Thyroid gland (tissue), 4 donors: ENCODE data around the gene HCN1. TPM values are rescaled to one million over a fixed set of nuclear protein-coding genes. Genes with fewer than 3 reads are reported as not detected.
"Not testable (repeated sequence)": the region's sequence is repeated elsewhere in the genome, so short reads cannot be mapped to it uniquely, and the experiment has no call there.

Source experiments
- DNase-seq, 2 donors: peaks; one replicate each; pipeline ENCODE4 v3.0.0-alpha.2; 2019
- H3K27ac ChIP-seq, 3 donors: fragments of 200-600 bp; sonication (generic); 1 replicate in 2 of 3; 2 replicates in 1 of 3; pipeline ENCODE4 v1.5.1; 2016 to 2019; ENCODE audit warnings: mild to moderate bottlenecking in 1 of 3, moderate library complexity in 1 of 3
- H3K27me3 ChIP-seq: fragments of 200-600 bp; sonication (generic); one replicate; pipeline ENCODE4 v1.5.1; 2019
- H3K36me3 ChIP-seq, 2 donors: fragments of 200-600 bp; sonication (generic); one replicate each; pipeline ENCODE4 v1.5.1; 2016 to 2019
- H3K4me1 ChIP-seq, 2 donors: fragments of 200-600 bp; sonication (generic); one replicate each; pipeline ENCODE4 v1.5.1; 2017 to 2019
- H3K4me3 ChIP-seq, 3 donors: fragments of 200-600 bp; sonication (generic); replicated peaks in 1 of 3; 1 replicate in 2 of 3; 2 replicates in 1 of 3; pipeline ENCODE4 v1.5.1; 2016; ENCODE audit warnings: mild to moderate bottlenecking in 1 of 3
- H3K9me3 ChIP-seq: fragments of 200-600 bp; sonication (generic); one replicate; pipeline ENCODE4 v1.5.1; 2017
- POLR2A ChIP-seq, 2 donors: fragments of 450-650 bp; IDR thresholded peaks; one replicate each; pipeline ENCODE4 v1.6.1; 2017; ENCODE audit warnings: antibody characterized with exemption in 2 of 2, mild to moderate bottlenecking in 2 of 2, moderate library complexity in 1 of 2
- WGBS, 2 donors: methylation state at CpG; one replicate each; pipeline ENCODE4 v1.1.5; 2017; 5-methylcytosine and 5-hydroxymethylcytosine counted together
- intact Hi-C: fragments of 100-400 bp; cut with DNase I; formaldehyde crosslinking; loops from one replicate; pipeline ENCODE4 v1.15.1; 2023
- total RNA-seq, 4 donors: library from RNA; depleted of rRNA; stranded (reverse); fragments of >200 nt; gene quantifications; one replicate each; pipeline ENCODE4 v1.2.3, GENCODE V29; 2016
- TF ChIP-seq, protein P1 (sequence below), 6 experiments: fragments of 200-600 bp in 3 of 6; fragments of 450-650 bp in 3 of 6; sonication (generic) in 3 of 6; IDR thresholded peaks; one replicate each; pipeline ENCODE4 v1.5.1; 2016 to 2019; ENCODE audit warnings: antibody characterized with exemption in 6 of 6, mild to moderate bottlenecking in 2 of 6, inconsistent platforms in 1 of 6, moderate library complexity in 1 of 6

The HCN1 gene
- total RNA-seq, 4 donors from 2014 or later: 0.17 to 0.40 (median 0.26) TPM

DNA sequence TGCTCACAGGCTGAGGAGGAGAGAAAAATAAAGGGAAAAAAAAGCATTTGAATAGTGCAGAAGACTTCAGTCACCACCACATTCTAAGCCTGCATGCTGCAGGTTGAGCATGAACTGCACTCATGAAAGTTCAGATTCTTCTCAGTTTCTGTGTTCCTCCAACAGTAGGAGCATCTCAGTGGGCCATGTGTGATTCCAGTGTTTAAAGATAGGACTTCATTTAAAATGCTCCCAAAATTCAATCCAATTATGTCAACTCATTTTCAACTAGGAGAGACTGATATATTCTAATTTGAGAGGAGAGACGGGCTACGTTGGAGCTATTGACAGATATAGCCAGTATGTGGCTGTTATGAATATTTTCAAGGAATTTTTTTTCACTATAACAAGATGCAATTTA is 186.8 kb downstream of the HCN1 start:
- no peaks in the 10 kb centered on the region for H3K4me1 ChIP-seq
- intact Hi-C loops: no loop called here
- no peaks in the 10 kb centered on the region for H3K27me3 ChIP-seq
- DNase-seq: no peak
- H3K9me3 ChIP-seq: no peaks in the 10 kb centered on the region
- no peak overlapping the region for H3K27ac ChIP-seq
- H3K4me3 ChIP-seq: no peak overlapping the region
- 94 to 96% methylated on average over 2 of the region's 2 CpGs for WGBS, 2 donors
- TF ChIP-seq POLR2A (IDR thresholded peaks at IDR 0.05): no peak
- TF ChIP-seq, protein P1, sequence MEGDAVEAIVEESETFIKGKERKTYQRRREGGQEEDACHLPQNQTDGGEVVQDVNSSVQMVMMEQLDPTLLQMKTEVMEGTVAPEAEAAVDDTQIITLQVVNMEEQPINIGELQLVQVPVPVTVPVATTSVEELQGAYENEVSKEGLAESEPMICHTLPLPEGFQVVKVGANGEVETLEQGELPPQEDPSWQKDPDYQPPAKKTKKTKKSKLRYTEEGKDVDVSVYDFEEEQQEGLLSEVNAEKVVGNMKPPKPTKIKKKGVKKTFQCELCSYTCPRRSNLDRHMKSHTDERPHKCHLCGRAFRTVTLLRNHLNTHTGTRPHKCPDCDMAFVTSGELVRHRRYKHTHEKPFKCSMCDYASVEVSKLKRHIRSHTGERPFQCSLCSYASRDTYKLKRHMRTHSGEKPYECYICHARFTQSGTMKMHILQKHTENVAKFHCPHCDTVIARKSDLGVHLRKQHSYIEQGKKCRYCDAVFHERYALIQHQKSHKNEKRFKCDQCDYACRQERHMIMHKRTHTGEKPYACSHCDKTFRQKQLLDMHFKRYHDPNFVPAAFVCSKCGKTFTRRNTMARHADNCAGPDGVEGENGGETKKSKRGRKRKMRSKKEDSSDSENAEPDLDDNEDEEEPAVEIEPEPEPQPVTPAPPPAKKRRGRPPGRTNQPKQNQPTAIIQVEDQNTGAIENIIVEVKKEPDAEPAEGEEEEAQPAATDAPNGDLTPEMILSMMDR (IDR thresholded peaks at IDR 0.05): no peak
- no peaks in the 10 kb centered on the region for H3K36me3 ChIP-seq

DNA sequence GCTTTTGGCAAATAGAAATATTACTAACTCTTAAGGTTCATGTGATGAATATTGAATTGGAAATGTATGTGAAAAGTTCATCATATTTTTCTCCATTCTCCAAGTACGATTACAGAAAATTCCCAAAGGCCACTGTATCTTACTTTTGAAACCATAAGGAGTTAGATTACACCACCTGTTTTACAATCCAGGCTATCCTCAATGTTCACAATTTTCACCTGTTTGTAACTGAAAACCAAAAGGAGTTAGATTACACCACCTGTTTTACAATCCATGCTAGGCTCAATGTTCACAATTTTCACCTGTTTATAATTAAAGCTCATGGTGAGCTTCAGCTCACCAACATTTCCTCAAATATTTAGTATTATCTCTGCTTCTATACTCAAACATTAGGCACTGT is 188.0 kb downstream of the HCN1 start:
- Histone ChIP-seq H3K4me1 (no peaks in the 10 kb centered on the region), H3K27ac (no peak overlapping the region), H3K36me3 (no peaks in the 10 kb centered on the region), H3K27me3 (no peaks in the 10 kb centered on the region), H3K4me3 (no peak overlapping the region), H3K9me3 (no peaks in the 10 kb centered on the region)
- WGBS, 2 donors: 84 to 85% methylated on average over 1 of the region's 1 CpG
- DNase-seq: no peak
- intact Hi-C loops: no loop called here
- TF ChIP-seq, protein P1 (IDR thresholded peaks at IDR 0.05): no peak
- no peak for TF ChIP-seq POLR2A (IDR thresholded peaks at IDR 0.05)

DNA sequence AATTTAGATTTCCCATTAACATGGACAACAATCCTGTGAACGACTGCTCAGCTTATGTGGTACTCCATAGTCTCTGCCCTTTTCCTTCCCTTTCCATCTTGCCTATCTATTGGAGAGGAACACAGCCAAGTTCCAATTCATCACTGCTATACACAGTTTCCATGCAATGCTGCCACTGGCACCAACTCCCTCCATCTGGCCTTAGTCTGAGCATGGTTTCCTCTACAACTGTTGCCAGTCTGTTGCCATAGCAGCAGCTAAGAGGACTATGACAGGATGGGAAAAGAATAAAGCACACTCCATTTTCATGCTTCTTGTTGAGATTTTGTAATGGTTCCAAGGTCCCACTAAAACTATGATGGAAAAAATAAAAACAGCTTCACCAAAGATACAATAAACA is 189.0 kb downstream of the HCN1 start:
- Histone ChIP-seq H3K27ac (no peak overlapping the region), H3K4me1 (no peaks in the 10 kb centered on the region), H3K27me3 (no peaks in the 10 kb centered on the region), H3K36me3 (no peaks in the 10 kb centered on the region), H3K9me3 (no peaks in the 10 kb centered on the region), H3K4me3 (no peak overlapping the region)
- no peak for DNase-seq
- TF ChIP-seq, protein P1 (IDR thresholded peaks at IDR 0.05): no peak
- no peak for TF ChIP-seq POLR2A (IDR thresholded peaks at IDR 0.05)
- 54 to 59% methylated on average over 1 of the region's 1 CpG for WGBS, 2 donors
- intact Hi-C loops: no loop called here

DNA sequence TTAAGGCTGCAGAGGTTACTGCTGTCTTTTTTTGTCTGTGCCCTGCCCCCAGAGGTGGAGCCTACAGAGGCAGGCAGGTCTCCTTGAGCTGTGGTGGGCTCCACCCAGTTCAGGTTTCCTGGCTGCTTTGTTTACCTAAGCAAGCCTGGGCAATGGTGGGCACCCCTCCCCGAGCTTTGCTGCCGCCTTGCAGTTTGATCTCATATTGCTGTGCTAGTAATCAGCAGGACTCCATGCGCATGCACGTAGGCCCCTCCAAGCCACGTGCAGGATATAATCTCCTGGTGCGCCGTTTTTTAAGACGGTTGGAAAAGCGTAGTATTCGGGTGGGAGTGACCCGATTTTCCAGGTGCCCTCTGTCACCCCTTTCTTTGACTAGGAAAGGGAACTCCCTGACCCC is 197.2 kb downstream of the HCN1 start:
- H3K4me1 ChIP-seq, H3K9me3 ChIP-seq, H3K27me3 ChIP-seq, H3K4me3 ChIP-seq, DNase-seq, H3K27ac ChIP-seq, H3K36me3 ChIP-seq, intact Hi-C loops: not testable (repeated sequence)
- 93 to 97% methylated on average over 11 of the region's 11 CpGs for WGBS, 2 donors

DNA sequence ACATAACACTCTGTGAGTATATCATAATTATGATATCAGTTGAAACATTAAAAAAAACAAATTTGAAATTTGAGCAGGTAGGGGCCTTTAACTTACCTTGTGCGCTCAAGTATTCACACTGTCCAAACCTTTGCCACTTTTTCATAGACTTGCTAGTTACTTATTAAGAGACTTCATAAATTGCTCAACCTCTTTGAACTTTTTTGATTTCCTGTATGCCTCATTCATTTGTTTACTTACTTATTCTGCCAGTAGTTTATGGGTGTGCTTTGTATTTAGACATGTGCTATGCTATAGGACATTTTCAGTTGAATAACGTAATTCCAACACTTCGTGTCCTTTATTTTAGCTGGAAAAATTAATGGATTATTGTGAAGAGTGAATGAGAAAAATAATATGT is 204.8 kb downstream of the HCN1 start:
- H3K27ac ChIP-seq: no peak overlapping the region
- DNase-seq: no peak
- H3K4me3 ChIP-seq: no peak overlapping the region
- TF ChIP-seq, protein P1 (IDR thresholded peaks at IDR 0.05): no peak
- no peaks in the 10 kb centered on the region for H3K9me3 ChIP-seq
- intact Hi-C loops: no loop called here
- no peaks in the 10 kb centered on the region for H3K4me1 ChIP-seq
- 94 to 97% methylated on average over 3 of the region's 3 CpGs for WGBS, 2 donors
- no peaks in the 10 kb centered on the region for H3K27me3 ChIP-seq
- H3K36me3 ChIP-seq: no peaks in the 10 kb centered on the region

DNA sequence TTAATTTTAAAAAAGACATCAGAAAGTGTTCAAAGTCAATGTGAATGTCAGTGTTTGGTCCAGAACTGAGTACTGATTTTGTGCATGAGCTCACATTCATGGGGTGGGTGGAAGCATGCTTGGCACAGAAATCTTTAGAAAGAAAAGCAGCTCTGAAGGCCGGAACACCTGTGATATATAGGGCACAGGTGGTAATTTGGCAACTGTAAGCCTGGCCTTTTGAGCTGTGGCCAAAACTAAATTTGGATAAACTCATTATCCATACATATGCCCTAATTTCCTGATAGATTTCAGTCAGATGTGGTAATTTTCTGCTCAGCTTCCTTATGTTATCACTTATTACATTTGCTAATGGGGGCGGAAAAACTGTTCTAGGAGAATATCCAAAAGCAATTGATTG is 211.4 kb downstream of the HCN1 start:
- DNase-seq: no peak
- H3K9me3 ChIP-seq: no peaks in the 10 kb centered on the region
- intact Hi-C loops: no loop called here
- TF ChIP-seq, protein P1 (IDR thresholded peaks at IDR 0.05): no peak
- TF ChIP-seq POLR2A (IDR thresholded peaks at IDR 0.05): no peak
- no peak overlapping the region for H3K27ac ChIP-seq
- no peaks in the 10 kb centered on the region for H3K36me3 ChIP-seq
- WGBS, 2 donors: 92 to 98% methylated on average over 2 of the region's 2 CpGs
- H3K27me3 ChIP-seq: no peaks in the 10 kb centered on the region
- no peaks in the 10 kb centered on the region for H3K4me1 ChIP-seq
- no peak overlapping the region for H3K4me3 ChIP-seq
